Vagina (tissue), 2 donors: ENCODE data around the gene DMD. TPM values are rescaled to one million over a fixed set of nuclear protein-coding genes. Genes with fewer than 3 reads are reported as not detected.
"Not testable (repeated sequence)": the region's sequence is repeated elsewhere in the genome, so short reads cannot be mapped to it uniquely, and the experiment has no call there.

ENCODE experiments used
- DNase-seq, 2 donors: peaks; one replicate each; pipeline ENCODE4 v3.0.0-alpha.2; 2017; ENCODE audit errors: extremely low spot score in 2 of 2
- H3K27ac ChIP-seq: fragments of 200-600 bp; sonication (generic); one replicate; pipeline ENCODE4 v1.5.1; 2019
- H3K27me3 ChIP-seq: fragments of 200-600 bp; sonication (generic); one replicate; pipeline ENCODE4 v1.5.1; 2019
- H3K36me3 ChIP-seq, 2 donors: fragments of 200-600 bp; sonication (generic); one replicate each; pipeline ENCODE4 v1.5.1; 2017 to 2019
- H3K4me1 ChIP-seq: fragments of 200-600 bp; sonication (generic); one replicate; pipeline ENCODE4 v1.5.1; 2019
- H3K4me3 ChIP-seq, 2 donors: fragments of 200-600 bp; sonication (generic); 1 replicate in 1 of 2; 2 replicates in 1 of 2; pipeline ENCODE4 v1.5.1; 2016 to 2019
- H3K9me3 ChIP-seq: fragments of 200-600 bp; sonication (generic); one replicate; pipeline ENCODE4 v1.5.1; 2019
- CTCF ChIP-seq, 3 experiments: fragments of 450-650 bp in 2 of 3; fragments of 200-600 bp in 1 of 3; sonication (generic) in 1 of 3; IDR thresholded peaks; one replicate each; pipeline ENCODE4 v1.5.1; 2017 to 2019; ENCODE audit warnings: antibody characterized with exemption in 3 of 3, mild to moderate bottlenecking in 2 of 3, moderate library complexity in 2 of 3
- POLR2A ChIP-seq, 2 donors: fragments of 450-650 bp; IDR thresholded peaks; one replicate each; pipeline ENCODE4 v1.6.1; 2017; ENCODE audit warnings: antibody characterized with exemption in 2 of 2, mild to moderate bottlenecking in 2 of 2, moderate library complexity in 2 of 2
- POLR2AphosphoS5 ChIP-seq, 2 donors: sonication (generic); formaldehyde crosslinking; IDR thresholded peaks; one replicate each; pipeline ENCODE4 v1.9.0; 2017; ENCODE audit warnings: antibody characterized with exemption in 2 of 2, mild to moderate bottlenecking in 2 of 2, low read depth in 1 of 2; ENCODE audit not compliant: insufficient read depth in 1 of 2
- intact Hi-C: fragments of 100-400 bp; cut with DNase I; formaldehyde crosslinking; loops from one replicate; pipeline ENCODE4 v1.15.1; 2023
- total RNA-seq: library from RNA; depleted of rRNA; stranded (reverse); fragments of >200 nt; gene quantifications from one replicate; pipeline ENCODE4 v1.2.3, GENCODE V29; 2016

The DMD gene
- total RNA-seq, 1 donor from 2014 or later = 25.8 TPM

GRCh38 chrX:33194289-33194688 lies 17.1 kb downstream of the DMD start:
- Histone ChIP-seq H3K27me3 (no peaks in the 10 kb centered on the region), H3K4me1 (no peaks in the 10 kb centered on the region), H3K9me3 (no peaks in the 10 kb centered on the region), H3K4me3 (no peak overlapping the region), H3K27ac (no peak overlapping the region), H3K36me3 (no peaks in the 10 kb centered on the region)
- intact Hi-C loops = no loop called here
- no peak for DNase-seq
- TF ChIP-seq CTCF (IDR thresholded peaks at IDR 0.05) (no peak), POLR2AphosphoS5 (IDR thresholded peaks at IDR 0.05; ENCODE audit: insufficient read depth in 1 of 2, low read depth in 1 of 2) (no peak), POLR2A (IDR thresholded peaks at IDR 0.05) (no peak)

- H3K27me3 ChIP-seq = no peaks in the 10 kb centered on the region
Measured at GRCh38 chrX:33190016-33190415, 21.3 kb downstream of the DMD start.

GRCh38 chrX:33188881-33189280 lies 22.5 kb downstream of the DMD start:
- intact Hi-C loops = no loop called here
- Histone ChIP-seq H3K4me3 (no peak overlapping the region), H3K4me1 (no peaks in the 10 kb centered on the region), H3K9me3 (no peaks in the 10 kb centered on the region), H3K36me3 (no peaks in the 10 kb centered on the region), H3K27ac (no peak overlapping the region), H3K27me3 (no peaks in the 10 kb centered on the region)
- no peak for TF ChIP-seq CTCF (IDR thresholded peaks at IDR 0.05)
- no peak for TF ChIP-seq POLR2AphosphoS5 (IDR thresholded peaks at IDR 0.05; ENCODE audit: insufficient read depth in 1 of 2, low read depth in 1 of 2)
- TF ChIP-seq POLR2A (IDR thresholded peaks at IDR 0.05) = no peak
- DNase-seq = no peak

More at GRCh38 chrX:33190016-33190415, 21.3 kb downstream of the DMD start:
- no peak for DNase-seq
- Histone ChIP-seq H3K4me1 (no peaks in the 10 kb centered on the region), H3K4me3 (no peak overlapping the region), H3K9me3 (no peaks in the 10 kb centered on the region), H3K36me3 (no peaks in the 10 kb centered on the region), H3K27ac (no peak overlapping the region)
- intact Hi-C loops = no loop called here
- TF ChIP-seq CTCF (IDR thresholded peaks at IDR 0.05) (no peak), POLR2A (IDR thresholded peaks at IDR 0.05) (no peak), POLR2AphosphoS5 (IDR thresholded peaks at IDR 0.05; ENCODE audit: insufficient read depth in 1 of 2, low read depth in 1 of 2) (no peak)

GRCh38 chrX:33188286-33188685 lies 23.1 kb downstream of the DMD start:
- DNase-seq = no peak
- Histone ChIP-seq H3K4me1 (no peaks in the 10 kb centered on the region), H3K36me3 (no peaks in the 10 kb centered on the region), H3K9me3 (no peaks in the 10 kb centered on the region), H3K27ac (no peak overlapping the region), H3K4me3 (no peak overlapping the region), H3K27me3 (no peaks in the 10 kb centered on the region)
- TF ChIP-seq POLR2A (IDR thresholded peaks at IDR 0.05) (no peak), CTCF (IDR thresholded peaks at IDR 0.05) (no peak), POLR2AphosphoS5 (IDR thresholded peaks at IDR 0.05; ENCODE audit: insufficient read depth in 1 of 2, low read depth in 1 of 2) (no peak)
- intact Hi-C loops = no loop called here

- H3K4me1 ChIP-seq, H3K9me3 ChIP-seq, H3K36me3 ChIP-seq, H3K27ac ChIP-seq, intact Hi-C loops, H3K27me3 ChIP-seq, DNase-seq, H3K4me3 ChIP-seq: not testable (repeated sequence)
Measured at GRCh38 chrX:33184803-33185202, 26.5 kb downstream of the DMD start.

- no peak overlapping the region for H3K4me3 ChIP-seq
- intact Hi-C loops = no loop called here
- no peaks in the 10 kb centered on the region for H3K9me3 ChIP-seq
- H3K4me1 ChIP-seq = no peaks in the 10 kb centered on the region
- TF ChIP-seq CTCF (IDR thresholded peaks at IDR 0.05) (no peak), POLR2AphosphoS5 (IDR thresholded peaks at IDR 0.05; ENCODE audit: insufficient read depth in 1 of 2, low read depth in 1 of 2) (no peak), POLR2A (IDR thresholded peaks at IDR 0.05) (no peak)
- no peak for DNase-seq
- H3K27ac ChIP-seq = no peak overlapping the region
- no peaks in the 10 kb centered on the region for H3K36me3 ChIP-seq
- no peaks in the 10 kb centered on the region for H3K27me3 ChIP-seq
Measured at GRCh38 chrX:33183361-33183760, 28.0 kb downstream of the DMD start.
